CD4-positive, alpha-beta T cell treated with Interleukin-1 beta for 1 hour (primary cell): Measurements from ENCODE around the gene OVCH1.
"Not testable (repeated sequence)": the region's sequence is repeated elsewhere in the genome, so short reads cannot be mapped to it uniquely, and the experiment has no call there.

Source experiments
- DNase-seq, 2 donors: peaks; one replicate each; pipeline ENCODE4 v3.0.0-alpha.2; 2020 to 2022

Gene OVCH1

DNA sequence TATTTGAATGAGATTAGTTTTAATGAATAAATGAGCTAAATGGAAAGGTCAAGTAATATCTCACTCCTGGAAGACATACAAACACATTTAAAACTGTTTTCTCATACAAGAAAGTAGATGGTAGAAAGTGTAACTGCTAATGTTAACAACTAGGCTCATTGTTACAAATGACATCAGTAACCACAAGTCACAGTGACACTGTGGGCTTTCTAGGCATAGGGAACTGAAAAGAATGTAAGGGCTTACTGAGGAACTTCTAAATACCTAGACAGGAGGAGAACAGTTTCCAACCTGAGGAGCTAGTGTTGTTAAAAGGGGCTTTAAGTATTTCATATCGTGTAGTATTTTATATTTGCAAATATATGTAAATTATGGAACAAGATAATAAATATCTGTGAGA is 99.0 kb downstream of the OVCH1 start:
- no peak for DNase-seq

DNA sequence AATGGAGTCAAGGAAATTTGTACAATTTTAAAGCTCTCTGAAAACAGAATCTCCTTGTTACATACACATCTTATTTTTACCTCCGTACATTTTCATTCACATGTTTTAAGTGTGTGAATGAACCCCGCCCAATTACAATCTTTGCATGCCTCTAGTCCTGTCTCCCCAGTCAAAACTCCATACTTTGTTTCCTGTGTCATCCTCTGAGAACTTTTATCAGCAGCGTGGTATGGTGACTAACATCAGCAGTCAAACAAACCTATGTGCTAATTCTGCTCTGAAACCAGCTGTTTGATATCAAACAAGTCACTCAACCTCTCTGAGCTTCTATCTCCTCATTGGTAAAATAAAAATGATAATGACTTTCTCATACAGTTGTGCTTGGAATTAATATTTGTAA is 100.7 kb downstream of the OVCH1 start:
- DNase-seq = no peak

DNA sequence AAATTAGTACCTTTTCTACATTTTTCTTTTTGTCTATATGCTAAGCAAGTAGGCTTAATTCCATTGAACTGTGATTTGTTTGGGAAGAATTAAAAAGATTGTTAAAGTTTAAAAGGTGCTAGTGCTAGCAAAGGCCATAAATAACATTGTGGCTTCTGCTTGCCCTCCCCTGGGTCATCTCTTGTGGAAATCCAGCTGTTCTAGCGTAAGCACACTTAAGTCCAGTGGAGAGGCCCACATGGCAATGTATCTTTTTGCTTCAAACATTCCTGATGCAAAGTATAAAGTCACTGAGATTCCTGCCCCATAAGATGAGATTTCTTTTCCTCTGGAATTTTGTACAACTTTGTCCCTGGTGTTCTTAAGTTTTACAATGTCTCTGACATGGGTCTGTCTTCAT is 102.1 kb downstream of the OVCH1 start:
- DNase-seq = no peak

DNA sequence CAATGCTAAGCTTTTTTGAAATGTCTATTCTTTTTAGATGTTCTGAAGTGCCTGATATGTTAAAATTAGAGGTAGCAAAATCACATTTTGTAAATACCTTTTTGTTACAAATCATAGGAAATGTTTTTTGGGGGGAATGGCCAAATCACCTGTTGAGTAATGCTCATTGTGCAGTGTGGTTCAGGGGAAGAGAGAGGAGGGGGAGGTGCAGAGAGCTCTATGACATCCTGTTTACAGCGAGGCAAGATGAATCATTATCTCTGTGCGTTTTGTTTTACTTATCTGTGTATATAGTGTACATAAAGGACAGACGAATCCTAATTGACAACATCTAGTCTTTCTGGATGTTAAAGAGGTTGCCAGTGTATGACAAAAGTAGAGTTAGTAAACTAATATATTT is 107.1 kb downstream of the OVCH1 start:
- DNase-seq = peak; percentile 45 to 54

DNA sequence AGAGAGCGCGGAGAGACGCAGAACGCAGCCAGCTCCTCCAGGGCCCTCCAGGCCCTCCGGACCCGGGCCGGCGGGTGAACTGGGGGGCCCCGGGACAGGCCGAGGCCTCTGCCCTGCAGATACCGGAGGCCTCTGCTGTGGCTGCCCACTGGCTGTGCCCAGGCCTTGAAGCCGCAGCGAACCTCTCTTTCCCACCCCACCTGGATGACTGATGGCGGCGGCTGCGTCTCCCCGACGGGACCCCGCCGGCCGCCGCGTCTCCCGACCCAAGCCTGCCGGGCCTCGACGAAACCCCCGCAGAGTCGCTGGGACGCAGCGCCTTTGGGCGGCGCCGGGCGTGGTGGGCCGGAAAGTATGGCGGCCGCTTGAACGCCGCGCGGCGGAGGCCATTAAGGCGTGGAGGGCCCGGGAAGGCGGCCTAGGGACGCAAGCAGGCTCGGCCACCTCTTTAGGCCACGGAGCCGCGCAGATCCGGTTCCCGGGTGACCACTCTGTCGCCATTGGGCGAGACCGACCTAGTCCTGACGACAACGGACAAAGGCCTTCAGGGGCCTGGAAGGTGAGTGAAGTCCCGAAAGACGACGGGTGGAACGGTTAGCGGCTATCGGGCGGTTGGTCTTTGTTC is 108.1 kb downstream of the OVCH1 start:
- DNase-seq = peak in 1 of 2 donors; percentile 20

DNA sequence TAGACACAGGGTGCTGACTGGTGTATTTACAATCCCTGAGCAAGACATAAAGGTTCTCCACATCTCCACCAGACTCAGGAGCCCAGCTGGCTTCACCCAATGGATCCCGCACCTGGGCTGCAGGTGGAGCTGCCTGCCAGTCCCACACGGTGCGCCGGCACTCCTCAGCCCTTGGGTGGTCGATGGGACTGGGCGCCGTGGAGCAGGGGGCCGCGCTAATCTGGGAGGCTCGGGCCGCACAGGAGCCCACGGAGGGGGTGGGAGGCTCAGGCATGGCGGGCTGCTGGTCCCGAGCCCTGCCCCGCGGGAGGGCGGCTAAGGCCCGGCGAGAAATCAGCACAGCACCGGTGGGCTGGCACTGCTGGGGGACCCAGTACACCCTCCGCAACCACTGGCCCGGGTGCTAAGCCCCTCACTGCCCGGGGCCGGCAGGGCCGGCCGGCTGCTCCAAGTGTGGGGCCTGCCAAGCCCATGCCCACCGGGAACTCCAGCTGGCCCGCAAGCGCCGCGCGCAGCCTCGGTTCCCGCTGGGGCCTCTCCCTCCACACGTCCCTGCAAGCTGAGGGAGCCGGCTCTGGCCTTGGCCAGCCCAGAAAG is 111.3 kb downstream of the OVCH1 start:
- not testable (repeated sequence) for DNase-seq

DNA sequence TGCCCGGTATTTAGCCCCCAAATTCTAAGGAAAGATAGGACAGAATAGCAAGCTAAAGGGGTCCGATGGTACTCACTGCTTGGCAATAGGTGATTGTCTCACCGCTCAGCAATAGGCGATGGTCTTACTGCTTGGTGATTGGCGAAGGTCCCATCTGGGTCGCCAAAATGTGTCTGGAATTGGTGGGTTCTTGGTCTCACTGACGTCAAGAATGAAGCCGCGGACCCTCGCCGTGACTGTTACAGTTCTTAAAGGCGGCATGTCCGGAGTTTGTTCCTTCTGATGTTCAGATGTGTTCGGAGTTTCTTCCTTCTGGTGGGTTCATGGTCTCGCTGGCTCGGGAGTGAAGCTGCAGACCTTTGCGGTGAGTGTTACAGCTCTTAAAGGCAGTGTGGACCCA is 112.3 kb downstream of the OVCH1 start:
- not testable (repeated sequence) for DNase-seq

DNA sequence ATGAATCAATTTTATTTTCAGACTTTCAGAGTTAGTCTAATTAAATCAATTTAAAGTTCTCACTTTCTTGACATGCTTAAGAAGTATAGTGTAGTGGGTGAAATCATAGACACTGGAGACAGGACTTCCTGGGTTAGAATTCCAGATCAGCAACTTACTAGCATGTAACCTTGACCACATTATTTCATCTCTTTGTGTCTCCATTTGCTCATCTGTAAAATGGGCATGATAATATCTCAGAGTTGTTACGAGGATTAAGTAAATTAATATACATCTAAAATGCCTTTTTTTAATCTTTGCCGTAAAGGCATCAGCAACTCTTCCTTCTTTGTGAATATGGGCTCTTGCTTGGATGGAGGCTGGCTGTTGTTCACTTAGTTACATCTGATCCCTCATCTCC is 115.2 kb downstream of the OVCH1 start:
- DNase-seq = no peak

DNA sequence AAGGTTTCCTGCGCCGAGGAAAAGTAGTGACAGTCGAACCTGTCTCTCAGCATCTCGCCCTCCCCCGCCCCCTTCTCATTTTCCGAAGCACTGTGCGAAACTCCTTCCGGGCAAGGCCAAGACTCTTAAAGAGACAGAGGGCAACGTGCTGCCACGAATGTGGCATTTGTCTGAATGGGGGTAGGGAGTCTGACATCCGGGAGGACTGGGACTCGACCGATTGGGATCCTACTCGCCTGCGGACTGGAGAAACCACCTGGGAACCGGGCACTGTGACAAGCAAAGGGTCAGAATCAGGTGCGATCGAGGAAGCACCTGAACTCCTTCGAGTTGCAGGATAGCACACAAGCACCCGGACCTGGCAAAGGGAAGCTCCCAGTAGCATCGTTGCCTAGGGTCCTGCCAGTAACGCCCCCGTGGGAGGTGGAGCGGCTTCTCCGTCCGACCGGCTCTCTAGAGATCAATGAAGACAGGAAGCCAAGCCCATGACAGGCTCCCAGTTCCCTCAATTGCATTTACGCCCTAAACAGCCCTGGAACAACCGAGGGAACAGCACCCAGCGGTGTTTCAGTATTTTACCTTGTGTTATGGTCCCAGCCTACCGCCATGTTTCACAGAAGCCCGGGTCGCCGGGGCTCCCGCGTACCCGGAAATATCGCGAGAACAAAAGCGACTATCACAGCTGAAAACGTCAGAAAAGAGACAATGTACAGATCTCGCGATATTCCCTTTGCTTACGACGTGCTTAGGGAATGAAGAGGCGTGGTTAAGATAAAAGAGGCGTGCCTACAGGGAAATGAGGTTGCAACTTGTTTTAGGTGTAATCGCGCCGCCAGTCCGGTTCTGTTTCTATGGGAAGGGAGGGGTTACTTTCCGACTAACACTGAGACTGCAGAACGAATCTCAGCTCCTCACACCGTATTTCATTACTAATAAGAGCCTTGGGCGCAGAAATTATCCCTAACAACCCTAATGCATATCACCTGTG is 116.7 kb downstream of the OVCH1 start, which contains the start of gene ERGIC2:
ERGIC2 (minus strand) TSS at position 637 of the 988 bp plus-strand sequence. CDS start 9,539 bp downstream, outside the sequence.
- peak; percentile 94 to 97 for DNase-seq
